Measurements from ENCODE around the gene ATXN2. TPM values are rescaled to one million over a fixed set of nuclear protein-coding genes. Genes with fewer than 3 reads are reported as not detected.

ATXN2 gene
- total RNA-seq, 1 donor from 2014 or later = 66.6 TPM

DNA sequence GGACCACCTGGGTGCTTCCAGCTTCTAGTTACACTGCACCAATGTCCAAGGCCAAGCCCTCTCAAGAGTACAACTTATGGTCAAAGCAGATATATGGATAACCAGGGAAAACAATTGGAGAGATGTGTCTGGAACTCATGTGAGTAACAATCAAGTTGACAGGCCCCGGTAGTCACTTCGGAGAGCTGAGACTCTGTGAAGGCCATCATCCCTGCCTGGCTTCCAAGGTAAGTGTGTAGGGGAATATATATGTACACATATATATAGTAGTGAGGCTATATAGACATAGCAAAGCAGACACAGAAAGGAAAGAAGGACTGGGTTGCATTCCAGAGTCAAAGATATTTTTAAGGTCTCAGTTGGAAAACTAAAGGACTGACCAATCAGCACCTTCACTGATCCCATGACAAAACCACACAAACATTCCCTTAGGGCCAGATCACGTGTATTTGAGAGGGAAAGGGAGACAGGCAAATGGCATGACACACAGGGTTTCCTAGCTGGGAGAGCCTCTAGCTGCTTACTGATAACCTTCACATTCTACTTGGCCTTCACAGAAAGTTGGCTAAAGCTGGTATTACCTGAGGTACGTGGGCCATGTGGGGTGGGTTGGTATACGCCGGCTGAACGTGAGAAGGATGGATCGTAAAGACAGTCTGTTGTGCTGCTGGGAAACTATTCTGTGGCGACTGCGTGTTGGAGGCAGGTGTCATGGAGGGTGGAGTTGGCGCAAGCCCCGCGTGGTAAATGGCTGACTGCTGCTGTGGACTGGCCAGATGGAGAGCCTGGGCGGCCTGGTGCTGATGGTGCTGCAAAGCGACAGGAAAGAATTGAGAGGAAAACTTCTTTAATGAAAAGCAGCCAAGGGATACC, 143.4 kb downstream of the ATXN2 start:
- no peak overlapping the region for H3K4me3 ChIP-seq
- ATAC-seq (no peak), DNase-seq (no peak)
- intact Hi-C loops (cut with DNase I) = no loop called here
- H3K27ac ChIP-seq = no peak overlapping the region
- peaks cover 10% of the 10 kb centered on the region for H3K4me1 ChIP-seq
- peaks cover 92% of the 10 kb centered on the region for H3K36me3 ChIP-seq
- no peak for TF ChIP-seq CTCF (IDR thresholded peaks at IDR 0.05)
- H3K27me3 ChIP-seq = no peaks in the 10 kb centered on the region
- no peaks in the 10 kb centered on the region for H3K9me3 ChIP-seq

- Histone ChIP-seq H3K36me3 (peaks cover 94% of the 10 kb centered on the region), H3K27me3 (no peaks in the 10 kb centered on the region), H3K4me3 (no peak overlapping the region), H3K4me1 (peaks cover 11% of the 10 kb centered on the region), H3K27ac (no peak overlapping the region), H3K9me3 (no peaks in the 10 kb centered on the region)
- no peak for ATAC-seq
- no peak for TF ChIP-seq CTCF (IDR thresholded peaks at IDR 0.05)
- no peak for DNase-seq
- intact Hi-C loops (cut with DNase I) = loop anchor here (5.0 kb wide), 1 partner anchor 53 kb away; no protein-coding TSS in a partner anchor
Observed at GRCh38 chr12:111454716-111455447, 144.2 kb downstream of the ATXN2 start.

GRCh38 chr12:111454311-111454710, 144.8 kb downstream of the ATXN2 start:
- H3K27me3 ChIP-seq = no peaks in the 10 kb centered on the region
- no peak for TF ChIP-seq CTCF (IDR thresholded peaks at IDR 0.05)
- ATAC-seq (no peak), DNase-seq (no peak)
- intact Hi-C loops (cut with DNase I) = loop anchor here (5.0 kb wide), 1 partner anchor 52 kb away; no protein-coding TSS in a partner anchor
- H3K27ac ChIP-seq = no peak overlapping the region
- no peak overlapping the region for H3K4me3 ChIP-seq
- peaks cover 94% of the 10 kb centered on the region for H3K36me3 ChIP-seq
- peaks cover 11% of the 10 kb centered on the region for H3K4me1 ChIP-seq
- H3K9me3 ChIP-seq = no peaks in the 10 kb centered on the region

- Histone ChIP-seq H3K4me3 (no peak overlapping the region), H3K9me3 (no peaks in the 10 kb centered on the region), H3K27me3 (no peaks in the 10 kb centered on the region), H3K27ac (no peak overlapping the region), H3K4me1 (peaks cover 12% of the 10 kb centered on the region), H3K36me3 (peaks cover 94% of the 10 kb centered on the region)
- no peak for ATAC-seq
- DNase-seq = no peak
- intact Hi-C loops (cut with DNase I) = loop anchor here (5.0 kb wide), 1 partner anchor 51 kb away; no protein-coding TSS in a partner anchor
- TF ChIP-seq CTCF (IDR thresholded peaks at IDR 0.05) = no peak
Observed at GRCh38 chr12:111453071-111453989, 145.8 kb downstream of the ATXN2 start.

- ATAC-seq (peak; percentile 52), DNase-seq (no peak)
- H3K4me1 ChIP-seq = peaks cover 26% of the 10 kb centered on the region
- no peaks in the 10 kb centered on the region for H3K27me3 ChIP-seq
- peak; percentile 80 for TF ChIP-seq CTCF (IDR thresholded peaks at IDR 0.05)
- no peak overlapping the region for H3K27ac ChIP-seq
- no peaks in the 10 kb centered on the region for H3K9me3 ChIP-seq
- no peak overlapping the region for H3K4me3 ChIP-seq
- intact Hi-C loops (cut with DNase I) = loop anchor here (5.0 kb wide), 1 partner anchor 49 kb away; no protein-coding TSS in a partner anchor
- H3K36me3 ChIP-seq = peaks cover 100% of the 10 kb centered on the region
Observed at GRCh38 chr12:111451649-111452129, 147.4 kb downstream of the ATXN2 start.
